NCI-H510A treated with DMSO at 0.1 percent for 48 hours (cell line): ENCODE results near the gene FCRLB.
"Not testable (repeated sequence)": the region's sequence is repeated elsewhere in the genome, so short reads cannot be mapped to it uniquely, and the experiment has no call there.

Source experiments
- DNase-seq: peaks from one replicate; lab custom pipeline; 2025; lab: John Stamatoyannopoulos, UW

Gene FCRLB, protein sequence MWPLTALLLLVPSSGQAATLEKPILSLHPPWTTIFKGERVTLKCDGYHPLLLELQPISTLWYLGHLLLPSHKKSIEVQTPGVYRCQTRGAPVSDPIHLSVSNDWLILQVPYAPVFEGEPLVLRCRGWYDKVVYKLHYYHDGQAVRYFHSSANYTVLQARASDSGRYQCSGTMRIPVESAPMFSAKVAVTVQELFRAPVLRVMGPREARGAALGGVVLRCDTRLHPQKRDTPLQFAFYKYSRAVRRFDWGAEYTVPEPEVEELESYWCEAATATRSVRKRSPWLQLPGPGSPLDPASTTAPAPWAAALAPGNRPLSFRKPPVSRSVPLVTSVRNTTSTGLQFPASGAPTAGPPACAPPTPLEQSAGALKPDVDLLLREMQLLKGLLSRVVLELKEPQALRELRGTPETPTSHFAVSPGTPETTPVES

DNA sequence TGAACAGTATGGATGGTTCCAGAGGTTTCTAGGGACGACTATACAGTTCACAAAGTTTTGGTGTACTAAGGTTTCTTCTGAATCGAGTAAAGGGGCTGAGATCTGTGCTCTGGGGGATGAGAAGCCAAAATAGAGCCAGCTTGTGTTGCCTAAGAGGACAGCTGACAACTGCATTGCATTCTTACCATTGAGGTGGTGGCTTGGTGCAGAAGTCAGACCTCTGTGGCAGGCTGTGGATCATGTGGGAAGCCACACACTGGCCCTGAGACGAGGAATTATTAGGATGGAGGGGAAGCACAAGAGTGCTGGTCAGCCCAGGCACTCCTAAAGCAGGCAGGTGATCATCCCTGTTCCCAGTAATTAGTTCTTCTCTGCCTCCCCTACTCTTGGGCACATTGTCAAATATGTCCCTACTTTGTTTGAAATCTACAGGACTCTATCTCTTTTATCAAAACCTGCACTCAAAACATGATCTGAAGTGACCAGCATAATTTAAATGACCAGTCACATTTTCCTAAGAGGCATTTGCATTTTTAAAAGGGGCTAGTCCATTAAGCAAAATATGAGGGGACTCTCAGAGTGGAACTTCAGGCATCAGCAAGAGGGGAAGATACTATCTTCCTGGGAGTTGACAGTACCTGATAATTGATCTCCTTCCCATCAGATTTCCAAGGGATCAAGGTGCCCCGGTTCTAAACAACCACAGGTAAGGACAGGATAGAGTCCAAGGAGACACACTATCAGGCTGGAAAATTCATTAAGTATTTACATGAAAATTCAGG lies at the start of gene FCRLB:
Gene FCRLB (plus strand): TSS at position 589 of the 782 bp plus-strand sequence. CDS start 1,129 bp downstream, outside the sequence.
- no peak for DNase-seq

GRCh38 chr1:161673437-161673836 lies 47.9 kb upstream of the FCRLB start:
- DNase-seq = not testable (repeated sequence)

DNA sequence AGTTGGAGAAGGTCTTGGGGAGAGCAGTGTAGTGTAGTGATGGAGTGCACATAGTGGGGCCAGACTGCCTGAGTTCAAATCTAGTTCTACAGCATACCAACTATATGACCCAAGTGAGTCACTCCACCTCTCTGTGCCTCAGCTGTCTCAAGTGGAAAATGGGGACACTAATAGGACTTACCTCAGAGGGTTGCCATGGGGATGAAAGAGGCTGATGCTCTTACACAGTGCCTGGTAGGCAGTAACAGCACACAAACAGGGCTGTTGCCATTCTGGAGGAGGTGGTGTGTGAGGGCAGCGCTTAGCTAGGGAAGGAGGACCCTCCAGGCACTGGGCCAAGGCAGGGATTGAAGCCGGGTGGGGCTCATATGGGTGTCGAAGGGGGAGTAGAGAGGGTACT lies 46.9 kb upstream of the FCRLB start:
- DNase-seq = not testable (repeated sequence)

- not testable (repeated sequence) for DNase-seq
Measured at GRCh38 chr1:161674908-161675307, 46.4 kb upstream of the FCRLB start.

DNA sequence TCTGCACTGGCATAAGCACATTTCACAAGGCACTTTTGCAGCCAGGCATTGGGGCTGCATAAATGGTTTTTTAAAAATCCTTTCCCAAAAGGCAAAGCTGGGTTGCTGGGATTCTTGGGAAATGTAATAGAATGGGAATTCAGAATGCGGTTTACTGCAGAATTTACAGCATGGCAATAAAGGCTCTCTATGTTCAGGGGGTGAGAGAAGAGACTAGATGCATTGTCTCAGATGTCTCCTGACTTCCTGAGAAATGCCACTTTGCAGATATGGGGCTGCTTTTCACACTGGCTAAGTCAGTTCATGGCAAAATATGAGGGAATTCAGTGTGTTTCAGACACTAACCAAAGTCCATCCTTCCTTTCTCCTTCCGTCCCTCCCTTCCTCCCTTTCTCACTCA lies 44.9 kb upstream of the FCRLB start:
- DNase-seq = no peak

- DNase-seq = no peak
Measured at GRCh38 chr1:161676958-161677689, 44.2 kb upstream of the FCRLB start.

DNA sequence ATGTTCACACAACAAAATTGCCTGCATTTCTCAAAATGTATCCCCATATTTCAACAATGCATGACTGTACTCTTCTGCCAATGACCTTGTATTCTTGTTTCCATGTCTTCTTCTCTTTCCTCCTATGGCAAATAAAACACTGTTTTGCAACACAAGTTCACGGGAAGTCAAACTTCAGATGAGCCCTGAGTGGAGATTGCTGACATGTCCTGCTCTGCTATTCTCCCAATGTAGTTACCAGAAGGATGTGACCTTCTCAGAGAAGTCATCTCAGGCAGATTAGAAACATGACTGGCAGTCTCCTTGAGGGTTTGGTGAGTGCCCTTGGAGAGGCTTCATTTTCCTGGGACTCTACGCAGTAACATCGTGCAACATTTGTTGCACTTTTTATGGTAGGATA lies 42.8 kb upstream of the FCRLB start:
- DNase-seq = no peak

- DNase-seq = no peak
Measured at GRCh38 chr1:161681879-161682278, 39.5 kb upstream of the FCRLB start.

DNA sequence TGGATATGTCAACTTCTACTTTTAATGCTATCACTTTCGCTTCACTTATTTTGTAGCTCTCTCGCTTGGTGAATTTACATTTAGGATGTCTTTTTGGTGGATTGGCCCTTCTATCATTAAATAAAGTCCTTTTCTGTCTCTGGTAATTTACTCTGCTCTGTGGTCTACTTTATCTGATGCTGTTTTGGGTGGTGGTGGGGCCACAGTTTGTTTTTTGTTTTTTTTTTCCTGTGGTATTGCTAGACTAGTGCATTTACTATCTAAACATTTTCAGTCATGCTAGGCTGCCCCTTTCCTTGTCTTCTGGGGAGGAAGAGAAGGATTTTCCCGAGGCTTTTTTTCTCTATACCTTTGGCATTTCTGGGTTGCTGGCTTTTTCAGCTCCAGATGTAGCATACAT lies 32.4 kb upstream of the FCRLB start:
- no peak for DNase-seq

DNA sequence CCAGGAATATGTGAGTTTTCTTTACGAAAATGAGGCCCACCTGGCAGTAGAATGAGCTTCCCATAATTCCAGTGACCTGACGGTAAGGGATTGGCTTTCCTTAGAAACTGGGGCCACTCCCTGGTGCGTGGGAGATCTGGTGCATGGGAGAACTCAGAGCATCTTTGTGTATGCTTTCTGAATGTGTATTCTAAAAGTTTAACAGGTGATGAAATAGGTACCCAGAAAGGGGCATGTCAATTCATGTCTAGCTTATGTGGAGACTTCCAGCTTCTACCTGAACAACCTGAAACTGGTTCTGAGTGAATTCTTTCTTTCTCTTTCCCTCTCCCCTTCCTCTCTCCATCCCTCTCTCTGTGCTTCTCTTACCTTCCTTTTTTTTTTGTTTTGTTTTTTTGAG lies 29.5 kb upstream of the FCRLB start:
- no peak for DNase-seq

GRCh38 chr1:161693020-161693712 lies 28.2 kb upstream of the FCRLB start:
- not testable (repeated sequence) for DNase-seq

DNA sequence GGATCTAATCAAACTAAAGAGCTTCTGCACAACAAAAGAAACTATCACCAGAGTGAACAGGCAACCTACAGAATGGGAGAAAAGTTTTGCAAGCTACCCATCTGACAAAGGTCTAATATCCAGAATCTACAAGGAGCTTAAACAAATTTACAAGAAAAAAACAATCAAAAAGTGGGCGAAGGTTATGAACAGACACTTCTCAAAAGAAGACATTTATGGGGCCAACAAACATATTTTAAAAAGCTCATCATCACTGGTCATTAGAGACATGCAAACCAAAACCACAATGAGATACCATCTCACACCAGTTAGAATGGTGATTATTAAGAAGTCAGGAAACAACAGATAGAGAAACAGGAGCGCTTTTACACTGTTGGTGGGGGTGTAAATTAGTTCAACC lies 23.0 kb upstream of the FCRLB start:
- DNase-seq = not testable (repeated sequence)

GRCh38 chr1:161702250-161702649 lies 19.1 kb upstream of the FCRLB start:
- no peak for DNase-seq

DNA sequence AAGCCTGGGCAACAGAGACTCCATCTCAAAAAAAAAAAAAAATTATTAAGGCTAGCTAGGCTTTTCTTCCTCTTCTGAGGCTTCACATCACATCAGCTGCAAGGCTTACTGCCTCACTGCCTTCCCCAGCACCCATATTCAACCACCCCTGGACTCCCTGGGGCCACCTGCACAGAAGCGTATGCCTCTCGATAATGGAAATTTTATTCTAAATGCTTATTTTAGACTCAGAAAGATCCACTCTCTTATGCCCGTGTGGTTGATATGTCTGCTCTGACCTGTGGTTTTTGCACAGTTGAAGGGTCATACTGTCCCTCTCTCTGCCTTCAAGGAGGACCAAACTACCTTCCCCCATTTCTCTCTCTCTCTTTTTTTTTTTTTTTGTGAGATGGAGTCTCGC lies 15.8 kb upstream of the FCRLB start:
- no peak for DNase-seq

DNA sequence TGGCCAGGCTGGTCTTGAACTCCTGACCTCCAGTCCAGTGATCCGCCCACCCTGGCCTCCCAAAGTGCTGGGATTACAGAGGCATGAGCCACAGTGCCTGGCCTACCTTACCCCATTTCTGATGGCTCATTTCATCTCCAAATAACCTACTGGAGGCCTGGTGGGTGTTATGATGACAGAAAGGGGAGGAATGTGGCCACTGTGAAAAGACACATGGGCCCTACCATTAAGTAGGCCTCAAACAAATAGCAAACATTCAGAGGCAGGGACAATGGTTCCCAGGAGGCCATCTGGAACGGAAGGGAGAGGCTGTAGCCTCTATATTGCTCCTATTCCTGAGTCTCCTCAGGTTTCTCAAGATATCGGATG lies 15.2 kb upstream of the FCRLB start:
- DNase-seq = no peak

DNA sequence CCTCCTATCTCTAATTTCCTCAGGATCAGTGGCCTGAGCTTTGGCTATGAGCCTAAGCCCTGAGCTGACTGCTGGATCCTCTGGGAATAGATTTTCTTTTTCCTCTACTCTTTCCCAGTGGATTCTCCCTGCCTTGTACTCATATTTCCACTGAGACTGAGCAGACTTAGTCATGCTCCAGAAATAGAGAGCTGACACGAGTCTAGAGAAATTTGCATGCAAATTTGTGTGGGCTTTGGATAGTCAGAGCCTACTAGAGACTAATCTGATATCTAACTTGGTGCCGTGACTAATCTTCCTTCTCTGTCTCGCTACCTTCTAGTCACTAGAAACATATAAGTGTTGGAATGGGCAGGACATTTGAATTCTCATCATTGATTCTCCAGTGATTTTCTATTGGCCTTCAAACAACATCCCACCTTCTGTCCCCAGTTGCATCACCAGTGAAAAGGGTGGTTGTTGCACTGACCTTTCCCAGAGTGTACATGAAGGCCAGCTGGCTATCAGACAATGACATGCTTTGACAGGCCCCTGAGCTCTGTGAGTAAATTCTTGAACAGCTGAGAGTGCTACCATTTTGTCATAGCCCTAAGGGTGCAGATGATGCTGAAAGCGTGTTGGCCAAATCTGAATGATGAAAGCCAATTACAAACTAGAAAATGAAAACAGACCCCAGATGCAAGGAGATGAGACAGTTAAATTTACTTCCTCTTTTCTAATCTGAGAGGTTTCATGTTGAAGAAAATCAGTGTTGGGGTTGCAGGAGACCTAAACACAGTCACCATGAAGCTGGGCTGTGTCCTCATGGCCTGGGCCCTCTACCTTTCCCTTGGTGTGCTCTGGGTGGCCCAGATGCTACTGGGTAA lies 14.6 kb upstream of the FCRLB start, which contains the start of gene FCRLA:
Gene FCRLA (plus strand): TSS at position 748 of the 866 bp plus-strand sequence. CDS start 36 bp downstream, at position 784.
- DNase-seq = no peak

DNA sequence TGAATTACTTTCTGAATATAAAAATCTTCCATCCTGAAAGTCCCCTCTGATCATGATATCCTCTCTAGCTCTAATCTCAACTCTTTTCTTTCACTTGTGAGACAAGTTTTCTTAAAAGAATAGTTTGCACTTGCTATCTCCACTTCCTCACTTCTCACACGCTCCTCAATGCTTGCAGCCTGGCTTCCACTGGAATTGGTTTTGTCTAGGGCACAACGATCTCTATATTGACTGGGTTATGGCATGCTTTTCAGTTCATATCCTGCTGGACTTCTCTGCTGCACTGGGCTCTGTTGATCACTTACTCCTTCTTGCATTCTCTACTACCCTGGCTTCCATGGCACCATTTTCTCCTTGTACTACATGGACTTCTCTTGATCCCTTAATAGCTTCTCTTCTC lies 13.8 kb upstream of the FCRLB start:
- DNase-seq = no peak

- DNase-seq = no peak
Measured at GRCh38 chr1:161709373-161709772, 12.0 kb upstream of the FCRLB start.

GRCh38 chr1:161710560-161710959 lies 10.8 kb upstream of the FCRLB start:
- no peak for DNase-seq

GRCh38 chr1:161718559-161719324 lies 2.6 kb upstream of the FCRLB start:
- no peak for DNase-seq
